ENCODE data around the gene IFNK.
A peak's percentile ranks its signal among the peaks of the same experiment; 100 is the strongest.

The IFNK gene

DNA sequence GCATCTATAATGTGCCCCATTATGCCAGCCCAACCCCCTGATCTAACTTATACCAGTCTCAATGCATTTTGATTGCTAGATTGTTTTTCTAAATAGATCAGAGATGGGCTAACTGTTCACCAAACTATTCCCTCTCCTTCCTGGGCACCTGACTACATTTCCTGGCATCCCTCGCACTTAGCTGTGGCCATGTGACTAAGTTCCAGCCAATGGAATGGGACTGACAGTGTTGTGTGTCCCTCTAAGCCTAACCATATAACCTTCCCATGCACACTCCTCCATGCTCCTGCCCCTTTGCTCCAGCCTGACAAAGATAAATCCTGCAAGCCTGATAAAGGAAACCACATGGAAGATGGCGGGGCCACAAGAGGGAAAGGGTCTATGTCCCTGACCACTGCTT is 12.3 kb upstream of the IFNK start:
- DNase-seq (ENCODE audit: low read depth) = no peak

DNA sequence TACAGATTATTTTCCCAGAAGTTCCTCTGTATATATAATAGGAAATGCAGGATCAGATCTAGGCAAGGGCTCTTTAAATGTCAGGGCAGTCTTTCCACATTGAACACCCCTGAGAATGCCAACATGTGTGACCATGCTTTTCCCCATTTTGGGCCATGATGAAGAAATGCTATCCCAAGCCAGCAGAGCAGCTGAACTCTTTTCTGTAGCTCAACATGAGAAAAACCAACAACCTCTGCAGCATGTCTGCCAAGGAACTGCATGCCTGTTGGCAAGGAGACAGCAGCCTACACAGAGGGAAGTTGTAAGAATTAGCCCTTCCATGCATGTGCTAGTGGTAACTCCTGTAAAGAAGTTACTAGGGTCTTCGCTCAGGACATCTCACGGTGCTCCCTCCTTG is 9.5 kb upstream of the IFNK start:
- DNase-seq (ENCODE audit: low read depth) = no peak

DNA sequence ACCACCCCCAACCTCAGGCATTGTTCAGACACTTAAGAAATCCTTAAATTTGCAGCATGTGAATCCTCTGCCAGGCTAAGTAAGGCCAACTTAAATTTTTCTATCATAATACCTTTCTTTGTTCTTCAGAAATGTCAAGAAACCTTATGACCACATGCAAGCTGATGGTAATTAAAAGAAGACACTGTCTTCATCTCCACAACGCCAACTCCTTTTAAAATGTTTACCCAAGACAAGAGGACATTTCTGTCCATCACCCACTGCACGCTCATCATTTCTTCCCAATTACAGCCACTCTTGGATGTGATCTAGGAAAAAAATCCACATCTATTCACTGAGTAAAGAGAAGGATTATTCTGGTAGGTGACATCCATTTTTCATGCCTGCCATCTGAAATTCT is 6.1 kb upstream of the IFNK start:
- DNase-seq (ENCODE audit: low read depth) = no peak

DNA sequence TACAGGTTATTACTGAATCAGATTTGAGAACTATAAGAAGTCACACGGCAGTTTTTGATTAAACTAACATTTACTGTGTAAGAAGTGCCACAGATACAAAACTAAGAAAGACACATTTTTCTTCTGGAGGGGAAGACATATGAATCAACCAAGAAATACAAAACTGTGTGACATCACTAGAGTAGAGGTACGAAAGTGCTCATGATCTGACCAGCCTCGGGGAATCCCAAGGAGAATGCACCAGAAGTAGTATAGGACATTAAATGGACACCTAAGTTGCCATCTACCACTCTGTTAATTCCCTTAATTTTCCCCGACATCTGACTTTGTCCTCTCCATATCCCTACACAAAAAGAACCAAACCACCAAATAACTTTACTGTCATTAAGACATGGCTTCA is 5.3 kb upstream of the IFNK start:
- DNase-seq (ENCODE audit: low read depth) = no peak

DNA sequence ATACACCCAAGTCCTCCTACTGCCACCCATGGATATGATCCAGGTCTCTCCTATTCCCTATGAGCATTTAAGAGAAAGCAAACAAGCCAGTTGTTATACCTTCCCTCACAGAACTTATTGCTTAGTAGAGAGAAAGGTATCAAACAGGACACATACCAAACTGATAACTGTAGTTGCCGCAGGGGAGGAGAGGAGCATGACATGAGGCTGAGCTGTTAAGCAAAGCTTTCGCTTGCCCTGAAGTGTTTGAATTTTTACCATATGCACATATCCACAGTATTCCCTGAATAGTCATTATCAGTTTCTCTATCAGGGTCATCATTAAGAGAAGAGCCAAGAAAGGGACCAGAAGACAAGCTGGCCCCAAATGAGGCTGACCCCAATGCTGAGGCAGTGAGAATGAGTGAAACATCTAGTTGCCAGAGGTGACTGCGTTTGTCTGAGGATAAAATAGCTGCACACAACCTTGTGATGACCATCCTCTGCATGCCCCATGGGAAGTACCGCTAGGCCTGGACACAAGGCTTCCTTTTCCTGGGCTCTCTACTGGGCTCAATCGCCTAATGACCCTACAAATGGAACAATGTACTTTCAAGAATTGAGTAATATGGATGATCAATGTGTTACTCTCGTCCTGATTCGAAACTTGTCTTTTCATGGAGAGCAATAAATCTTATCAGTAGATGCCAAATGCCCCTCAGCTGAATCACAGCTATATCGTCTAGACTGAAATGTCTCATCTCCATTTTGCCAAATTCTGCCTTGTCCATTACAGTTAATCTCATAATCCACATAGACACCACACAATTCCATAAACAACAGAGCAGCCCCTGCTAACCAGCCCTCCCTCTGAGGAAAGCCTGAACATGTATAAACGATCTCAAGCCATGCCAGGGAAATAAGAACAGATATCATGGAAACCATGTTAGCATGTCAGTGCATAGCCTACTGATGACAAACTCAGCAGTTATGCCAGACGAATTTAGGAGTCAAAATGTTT is 4.3 kb upstream of the IFNK start:
- no peak for DNase-seq (ENCODE audit: low read depth)

DNA sequence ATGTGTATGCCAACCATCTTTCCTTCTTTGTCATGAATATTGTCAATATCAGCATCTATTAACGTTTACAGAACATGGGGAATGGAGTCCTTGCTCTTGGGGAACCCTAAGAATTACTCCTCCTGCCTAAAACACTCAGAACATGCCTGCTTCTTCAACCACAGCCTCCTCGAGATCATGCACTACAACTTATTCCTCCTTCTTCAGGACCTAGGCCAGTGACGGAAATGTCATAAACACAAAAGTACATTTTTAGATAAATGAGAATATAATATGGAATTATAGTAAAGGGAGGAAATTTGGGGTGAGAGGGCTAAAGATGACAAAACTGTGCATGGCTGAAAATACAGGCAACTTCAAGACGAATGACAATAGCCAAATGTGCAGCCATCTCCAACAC is 3.1 kb upstream of the IFNK start:
- DNase-seq (ENCODE audit: low read depth) = no peak

DNA sequence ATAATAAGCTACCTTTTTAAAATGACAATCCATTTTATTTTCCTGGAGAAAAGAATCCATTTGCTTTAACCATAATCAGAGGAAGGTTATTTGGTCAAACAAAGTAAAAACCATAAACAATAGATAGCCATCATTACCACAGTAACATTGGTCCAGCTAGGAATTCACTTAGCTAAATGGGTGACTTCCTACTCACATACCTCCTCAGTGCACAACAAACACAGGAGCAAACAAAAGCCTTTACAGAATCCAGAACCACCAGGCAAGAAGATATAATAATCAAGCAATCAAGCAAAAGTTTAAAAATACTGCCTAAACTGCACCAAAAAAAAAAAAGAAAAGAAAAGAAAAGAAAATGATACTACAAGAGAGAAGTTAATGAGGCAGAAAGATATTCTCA is 949 bp upstream of the IFNK start:
- no peak for DNase-seq (ENCODE audit: low read depth)

DNA sequence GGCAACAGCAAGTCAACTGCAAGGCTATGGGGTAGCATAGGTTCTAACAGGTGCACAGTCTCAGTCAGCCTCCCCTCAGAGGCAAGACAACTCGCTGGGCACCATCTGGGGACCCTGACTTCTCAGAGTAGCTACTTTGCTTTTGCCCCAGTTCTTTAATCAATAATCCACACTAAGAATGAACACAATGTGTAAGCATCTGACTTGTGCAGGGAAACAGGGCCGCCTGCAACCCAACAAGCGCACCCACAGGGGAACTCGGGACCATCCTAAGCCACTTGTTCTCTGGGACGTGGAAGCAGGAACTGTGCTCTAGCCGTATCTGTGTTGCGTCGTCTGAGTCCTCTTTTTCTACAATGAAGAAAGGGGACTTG is 3.6 kb downstream of the IFNK start:
- no peak for DNase-seq (ENCODE audit: low read depth)

DNA sequence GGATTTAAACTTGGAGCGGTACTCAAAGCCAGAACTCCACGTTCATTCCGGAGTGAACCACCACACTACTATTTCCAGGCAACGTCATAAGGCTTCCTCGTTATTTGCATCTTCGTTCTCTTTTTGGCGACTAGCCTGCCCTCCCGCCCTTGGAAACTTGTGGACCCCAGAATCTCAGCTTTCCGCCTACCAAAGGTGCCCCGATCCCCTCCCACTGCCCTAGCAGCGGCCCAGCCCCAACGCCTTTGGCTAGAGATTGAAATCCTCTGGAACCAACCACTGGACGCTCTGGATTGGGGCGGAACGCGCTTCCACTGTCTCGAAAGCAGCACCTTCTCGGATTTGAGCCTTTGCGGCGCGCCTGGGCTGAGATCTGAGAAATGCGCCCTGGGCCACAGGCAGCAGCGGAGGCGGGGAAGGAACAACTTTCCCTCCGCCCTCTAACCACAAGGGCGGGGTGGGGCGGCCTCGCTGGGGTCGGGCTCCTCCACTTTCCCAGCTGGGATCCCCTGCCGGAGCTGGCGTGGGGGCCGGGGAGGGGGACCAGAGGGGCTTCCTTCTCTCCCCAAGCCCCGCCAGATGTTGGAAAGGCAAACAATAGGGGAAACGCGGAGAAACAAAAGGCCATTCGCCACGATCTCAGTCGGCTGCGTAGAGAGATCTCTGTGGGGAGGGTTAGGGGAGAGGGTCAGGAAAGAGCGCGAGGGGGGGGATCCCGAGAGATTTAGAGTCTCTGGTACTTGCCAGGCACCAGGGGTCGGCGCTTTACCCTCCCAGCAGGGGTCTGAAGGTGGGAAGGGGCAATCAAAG is 4.2 kb downstream of the IFNK start:
- DNase-seq (ENCODE audit: low read depth) = peak; percentile 55

DNA sequence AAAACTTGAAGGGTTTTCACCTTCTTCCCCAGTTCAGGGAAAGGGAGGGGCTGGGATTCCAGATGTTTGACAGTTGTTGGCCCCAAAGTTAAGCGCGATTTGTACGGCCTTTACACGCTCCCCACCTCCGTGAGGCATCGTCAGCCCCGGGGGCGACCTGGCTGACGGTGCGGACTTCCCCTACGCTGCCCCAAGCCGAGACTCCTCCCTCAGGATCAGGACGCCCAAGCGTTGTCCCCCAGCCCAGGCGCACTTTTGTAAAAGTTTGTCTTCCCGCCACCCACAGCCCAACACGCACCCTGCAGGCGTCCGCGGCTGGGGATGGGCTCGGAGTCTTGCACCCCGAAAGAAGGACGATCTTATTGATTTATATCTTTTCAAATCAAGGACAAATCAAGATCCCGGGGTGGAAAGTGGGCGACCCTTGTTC is 4.8 kb downstream of the IFNK start:
- DNase-seq (ENCODE audit: low read depth) = no peak

DNA sequence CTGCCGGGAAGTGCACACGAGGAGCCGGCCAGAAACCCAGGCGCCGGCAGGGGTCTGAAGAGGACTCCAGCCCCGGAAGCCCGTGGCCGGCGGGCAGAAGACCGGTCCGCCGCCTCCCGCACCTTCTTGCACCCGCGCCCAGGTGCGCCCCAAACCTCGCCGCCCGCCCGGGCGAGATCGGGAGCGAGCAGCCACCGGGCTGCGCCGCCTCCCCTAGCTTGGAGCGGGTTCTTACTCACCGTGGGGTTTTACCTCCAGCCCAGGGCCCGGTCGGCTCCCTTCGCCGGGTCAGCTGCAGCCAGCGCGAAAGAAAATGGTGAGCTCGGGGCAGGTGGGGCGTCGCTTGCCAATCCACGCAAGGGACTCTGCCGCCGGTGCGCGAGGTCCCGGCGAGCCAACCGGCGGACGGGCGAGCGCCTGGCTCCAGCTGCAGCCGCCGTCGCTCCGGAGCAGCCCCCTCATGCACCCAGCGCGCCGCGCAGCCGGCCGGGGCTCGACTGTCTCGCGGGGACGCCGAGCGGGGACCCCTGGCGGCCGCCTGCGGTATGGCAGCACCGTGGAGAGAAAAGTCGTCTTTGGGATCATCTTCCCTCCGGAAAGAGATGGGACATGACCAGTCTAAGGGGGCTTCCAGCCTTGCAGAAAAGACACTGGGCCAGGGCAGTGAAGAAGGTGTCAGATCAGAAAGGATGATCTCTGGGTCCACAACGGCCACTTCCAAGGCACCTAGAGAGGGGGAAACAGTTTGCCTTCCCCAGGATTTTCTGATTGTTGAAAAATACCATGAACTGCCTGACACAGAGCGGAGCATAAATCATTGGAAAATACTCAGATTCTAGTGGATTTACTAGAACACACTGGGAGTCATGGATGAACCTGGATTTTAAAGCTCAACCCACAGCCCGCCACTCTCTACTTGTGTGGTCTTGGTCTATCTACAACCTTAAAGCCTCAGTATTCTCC is 5.5 kb downstream of the IFNK start, which contains the start of gene MOB3B:
Gene MOB3B (minus strand): TSS at position 499 of the 963 bp plus-strand sequence. CDS start 74,264 bp downstream, outside the sequence.
- peak; percentile 49 for DNase-seq (ENCODE audit: low read depth)

DNA sequence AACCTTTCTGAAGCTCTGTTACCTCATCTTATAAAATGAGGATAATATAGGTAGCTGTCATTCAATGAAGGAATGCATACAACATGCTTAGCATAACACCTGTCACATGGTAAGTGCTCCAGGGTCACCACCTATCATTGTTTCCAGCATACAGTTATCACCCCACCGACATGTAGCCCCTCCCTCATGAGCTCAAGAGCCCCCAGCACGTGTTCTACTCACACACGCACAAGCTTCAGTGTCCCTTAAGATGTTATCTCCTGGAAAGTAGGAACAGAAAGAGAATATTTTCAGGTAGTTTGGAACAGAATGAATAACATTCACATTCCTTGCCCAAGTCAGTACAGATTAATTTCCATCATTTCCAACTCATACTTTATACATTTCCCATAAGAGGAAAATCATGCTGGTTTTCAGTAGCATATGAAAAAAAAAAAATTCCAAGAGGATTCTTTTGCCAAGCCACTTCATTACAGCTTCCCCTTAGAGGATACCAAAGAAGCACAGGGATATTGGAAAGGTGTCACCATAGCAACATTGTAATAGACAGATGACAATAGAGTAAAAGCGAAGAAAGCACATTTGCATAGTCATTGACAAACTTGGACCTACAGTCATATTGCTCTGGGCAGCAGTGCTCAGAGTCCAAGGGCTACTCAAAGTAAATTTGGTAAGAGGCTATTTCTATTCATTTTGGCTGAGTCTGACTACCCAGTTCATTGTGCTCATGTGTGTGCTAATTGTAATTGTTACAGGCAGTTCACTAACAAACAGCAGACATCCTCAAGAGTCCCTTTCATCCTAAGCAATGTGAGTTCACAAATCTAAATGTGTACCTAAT is 7.0 kb downstream of the IFNK start:
- no peak for DNase-seq (ENCODE audit: low read depth)

DNA sequence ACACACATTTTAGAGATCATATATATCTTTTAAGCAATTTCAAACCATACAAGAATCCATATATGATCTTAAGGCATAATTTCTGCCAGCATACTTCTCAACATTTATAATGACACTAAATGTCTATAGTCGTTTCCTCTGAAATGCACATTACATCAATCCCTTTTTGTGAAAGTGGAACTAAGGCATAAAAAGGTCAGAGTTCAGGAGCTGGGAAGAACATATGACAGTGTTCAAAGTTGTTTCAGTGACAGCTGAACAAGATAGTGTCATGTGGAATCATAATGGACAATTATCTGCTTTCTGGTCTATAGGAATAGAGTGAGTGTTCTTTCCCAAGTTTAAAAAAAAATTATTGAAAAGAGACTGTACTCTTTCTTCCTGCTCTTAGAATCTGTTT is 8.0 kb downstream of the IFNK start:
- DNase-seq (ENCODE audit: low read depth) = no peak

DNA sequence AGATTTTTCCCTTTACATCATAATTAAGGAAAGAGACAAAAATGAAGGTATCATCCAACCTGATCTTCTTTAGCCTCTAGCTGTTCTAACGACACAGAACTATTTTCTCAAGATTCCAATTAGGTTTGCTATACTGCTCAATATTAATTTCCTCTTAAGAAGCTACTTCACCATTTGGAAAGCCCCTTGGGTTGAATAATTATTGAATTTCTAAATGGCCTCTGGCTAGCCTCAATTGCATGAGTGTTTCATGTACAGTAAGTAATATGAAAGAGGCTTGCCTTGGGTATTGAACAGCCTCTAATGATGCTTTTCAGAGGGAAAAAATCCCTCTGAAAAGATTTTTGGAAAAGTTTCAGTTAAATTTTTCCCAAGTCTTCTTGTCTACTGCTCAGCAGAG is 9.2 kb downstream of the IFNK start:
- DNase-seq (ENCODE audit: low read depth) = no peak

DNA sequence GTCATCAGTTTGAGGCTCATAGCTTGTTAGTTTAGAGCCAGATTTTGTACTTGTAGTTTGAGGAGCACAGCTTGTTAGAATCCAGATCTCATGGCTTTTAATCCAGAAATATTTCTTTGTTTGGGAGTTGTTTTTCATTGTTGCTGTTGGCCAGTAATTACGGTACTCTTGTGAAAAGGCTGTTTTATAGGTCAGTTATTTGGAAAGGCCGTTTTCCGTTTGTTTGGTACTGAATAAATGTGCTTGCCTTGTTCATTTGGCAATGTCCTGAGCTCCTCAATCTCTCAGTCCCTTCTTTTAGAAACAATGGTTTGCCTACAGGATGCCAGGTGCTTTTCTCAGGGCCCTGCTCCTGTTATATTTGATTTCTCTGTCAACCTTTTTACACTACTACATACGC is 10.0 kb downstream of the IFNK start:
- DNase-seq (ENCODE audit: low read depth) = peak; percentile 56

DNA sequence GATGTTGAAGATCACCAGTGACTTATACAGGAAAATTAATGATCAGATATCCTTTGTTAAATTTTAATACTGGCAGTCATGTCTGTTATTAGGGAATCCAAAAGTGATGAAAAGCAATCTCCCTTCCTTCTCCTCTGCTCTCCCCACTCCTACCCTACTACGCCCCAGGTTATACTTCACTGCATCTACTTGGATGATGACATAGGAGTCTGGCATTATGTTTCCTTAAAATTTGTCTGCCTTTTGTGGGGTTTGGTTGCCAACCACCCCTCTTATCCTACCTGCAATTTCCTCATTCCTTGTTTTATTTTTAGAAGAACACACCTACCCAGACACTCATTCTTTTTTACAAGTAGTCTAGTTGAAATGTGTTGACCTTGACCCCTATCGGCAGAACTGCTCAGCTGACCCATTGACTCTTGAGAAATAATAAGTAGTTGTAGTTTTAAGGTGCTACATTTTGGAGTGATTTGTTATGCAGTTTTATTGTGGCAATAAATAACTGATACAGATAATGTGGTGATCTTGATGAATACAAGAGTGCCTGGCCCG is 10.6 kb downstream of the IFNK start:
- DNase-seq (ENCODE audit: low read depth) = no peak

DNA sequence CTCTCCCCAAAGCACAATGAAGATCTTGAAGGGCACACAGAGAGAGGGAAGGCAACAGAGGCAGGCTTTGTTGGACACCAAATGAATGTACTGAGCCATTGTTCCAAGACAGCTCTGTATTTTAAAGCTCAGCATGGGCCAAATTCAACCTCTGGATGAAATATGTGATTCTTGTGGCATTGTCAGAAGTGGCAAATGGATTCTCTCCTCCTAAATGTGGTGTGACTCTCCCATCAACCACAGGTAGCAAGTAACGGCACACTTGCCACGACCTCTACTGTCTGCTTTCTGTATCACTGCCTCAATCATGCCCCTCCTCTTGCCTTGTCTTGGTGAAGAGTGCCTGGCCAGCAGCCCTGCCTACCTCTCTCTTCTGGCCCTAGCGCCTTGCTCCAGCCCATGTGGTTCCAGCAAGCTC is 11.6 kb downstream of the IFNK start:
- DNase-seq (ENCODE audit: low read depth) = no peak

DNA sequence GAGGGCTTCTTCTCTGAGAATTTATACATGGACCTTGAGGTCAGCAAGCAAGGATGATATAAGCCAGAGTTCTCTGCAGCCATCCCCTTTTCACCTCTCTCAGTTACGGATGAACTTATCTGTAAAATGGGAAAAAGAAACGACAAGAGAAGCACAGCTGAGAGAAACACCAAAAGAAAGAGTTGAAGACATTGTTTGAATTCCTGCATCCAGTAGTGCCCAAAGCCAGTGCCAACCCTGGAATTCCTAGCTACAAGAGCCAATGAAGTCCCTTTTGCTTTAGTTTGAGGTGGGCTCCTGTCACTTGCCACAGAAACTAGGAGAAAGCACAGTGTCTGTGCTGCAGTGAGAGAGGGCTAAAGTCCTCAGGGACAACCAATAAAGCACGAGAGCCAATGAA is 12.1 kb downstream of the IFNK start:
- no peak for DNase-seq (ENCODE audit: low read depth)

DNA sequence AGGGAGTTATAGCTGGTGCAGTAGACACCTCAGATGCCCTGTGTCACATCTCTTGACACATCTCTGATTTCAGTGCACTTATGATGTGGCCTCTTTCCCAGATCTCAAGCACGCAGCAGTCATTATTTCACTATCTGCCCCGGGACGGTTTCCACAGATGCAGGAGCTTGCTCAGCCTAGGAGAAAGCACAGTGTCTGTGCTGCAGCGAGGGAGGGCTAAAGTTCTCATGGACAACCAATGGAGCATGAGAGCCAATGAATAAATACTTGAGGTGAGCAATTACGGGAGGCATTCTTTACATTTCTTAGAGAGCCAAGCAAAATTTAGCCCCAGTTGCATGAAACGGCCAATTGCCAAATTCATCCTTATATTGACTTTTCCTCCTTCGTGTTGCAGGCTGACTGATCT is 12.9 kb downstream of the IFNK start:
- no peak for DNase-seq (ENCODE audit: low read depth)

DNA sequence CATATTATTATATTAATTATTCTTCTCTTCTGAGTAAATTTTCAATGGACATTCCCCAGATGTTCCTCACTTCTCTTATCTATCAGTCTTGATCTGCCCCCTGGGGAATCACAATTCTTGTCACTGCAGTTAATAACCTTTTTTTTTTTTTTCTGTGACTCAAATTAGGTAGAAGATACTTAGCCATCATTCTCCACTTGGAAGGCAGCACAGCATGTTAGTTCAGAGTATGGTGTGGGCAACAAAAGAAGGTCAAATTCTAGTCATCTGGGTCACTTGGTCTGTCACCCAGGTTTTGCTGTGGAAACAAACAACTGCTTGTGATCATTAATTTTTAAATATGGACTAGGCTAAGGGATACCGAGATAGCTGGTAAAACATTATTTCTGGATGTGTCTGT is 13.7 kb downstream of the IFNK start:
- no peak for DNase-seq (ENCODE audit: low read depth)

DNA sequence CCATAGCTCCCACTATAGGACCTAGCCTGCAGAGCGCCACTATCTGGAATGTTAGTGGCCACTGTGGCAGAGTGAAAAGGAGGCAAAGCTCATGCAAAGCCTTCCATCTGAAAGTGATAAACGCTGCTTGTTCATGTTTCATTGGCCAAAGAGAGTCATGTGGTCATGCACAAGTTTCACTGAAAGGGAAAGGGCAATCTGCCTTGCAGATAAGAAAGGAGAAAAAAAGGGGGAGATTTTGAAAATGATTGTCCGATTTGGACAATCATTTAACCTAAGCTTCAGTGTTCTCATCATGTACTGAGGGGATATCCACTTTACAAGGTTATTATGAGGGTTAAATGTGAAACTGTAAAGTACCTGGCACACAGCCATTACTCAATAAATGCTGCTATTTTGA is 14.6 kb downstream of the IFNK start:
- no peak for DNase-seq (ENCODE audit: low read depth)

All from fibroblast of gingiva (primary cell).